K562 (cell line): ENCODE data around the gene DAP. TPM values are rescaled to one million over a fixed set of nuclear protein-coding genes. Genes with fewer than 3 reads are reported as not detected.

Experiments
- LEF1 ChIP-seq: fragments of 450-650 bp; IDR thresholded peaks from 2 replicates; pipeline ENCODE4 v1.6.1; 2016; ENCODE audit warnings: mild to moderate bottlenecking
- TEAD1 ChIP-seq, 2 experiments: fragments of 450-650 bp in 1 of 2; sonication (generic) in 1 of 2; formaldehyde crosslinking; IDR thresholded peaks; 2 replicates each; pipeline versions ENCODE4 v1.4.0 to v1.8.0; 2020 to 2022; ENCODE audit warnings: mild to moderate bottlenecking in 2 of 2, missing genetic modification reagents in 1 of 2
- polyA plus RNA-seq, 8 experiments: library from polyadenylated mRNA; depleted of rRNA in 4 of 8; stranded (reverse) in 5 of 8; unstranded in 3 of 8; fragments of >200 nt; fragmentation: Nextera tagmentation in 2 of 8; fragmentation: Illumina TruSeq in 1 of 8; extraction: Ambion mirVana in 2 of 8; extraction: Trizol in 1 of 8; gene quantifications; 2 replicates each; pipeline versions ENCODE4 v1.2.1 to v1.2.3, GENCODE V29; 2011 to 2014; ENCODE audit warnings: inconsistent platforms in 1 of 8, missing spikeins in 1 of 8
- total RNA-seq, 7 experiments: library from RNA; depleted of rRNA in 6 of 7; stranded (reverse); fragments of >200 nt in 6 of 7; fragmentation: Illumina TruSeq in 2 of 7; extraction: Trizol in 2 of 7; gene quantifications; 2 replicates each; pipeline versions ENCODE4 v1.2.1 to v1.2.3, GENCODE V29; 2011 to 2021; ENCODE audit warnings: low replicate concordance in 1 of 7
- TF ChIP-seq, protein P1 (sequence below), 2 experiments: fragments of 450-650 bp in 1 of 2; sonication (generic) in 1 of 2; formaldehyde crosslinking in 1 of 2; IDR thresholded peaks; 2 replicates each; pipeline versions ENCODE4 v1.7.1 to v1.9.0; 2016 to 2022; ENCODE audit warnings: inconsistent platforms in 1 of 2, mild to moderate bottlenecking in 1 of 2, missing genetic modification reagents in 1 of 2
- TF ChIP-seq, protein P2 (sequence below): fragments of 250-450 bp; sonication (Bioruptor Pico); IDR thresholded peaks from 2 replicates; pipeline ENCODE4 v1.5.0; 2021; ENCODE audit warnings: mild to moderate bottlenecking, borderline replicate concordance
- TF ChIP-seq, protein P3 (sequence below), 2 experiments: IDR thresholded peaks; 2 replicates each; pipeline ENCODE4 v1.6.1; 2012; ENCODE audit warnings: improper control_type of control experiment in 2 of 2, low read depth in 2 of 2, low read length in 2 of 2, borderline replicate concordance in 1 of 2
- TF ChIP-seq, protein P4 (sequence below): fragments of 450-650 bp; IDR thresholded peaks from 2 replicates; pipeline ENCODE4 v1.6.1; 2016

The DAP gene
- total and polyA plus RNA-seq, 9 of the 15 experiments (the other 6 are each of a cell fraction or from before 2014, with no cell fraction given): 14.1 to 151 (median 34.5) TPM

DNA sequence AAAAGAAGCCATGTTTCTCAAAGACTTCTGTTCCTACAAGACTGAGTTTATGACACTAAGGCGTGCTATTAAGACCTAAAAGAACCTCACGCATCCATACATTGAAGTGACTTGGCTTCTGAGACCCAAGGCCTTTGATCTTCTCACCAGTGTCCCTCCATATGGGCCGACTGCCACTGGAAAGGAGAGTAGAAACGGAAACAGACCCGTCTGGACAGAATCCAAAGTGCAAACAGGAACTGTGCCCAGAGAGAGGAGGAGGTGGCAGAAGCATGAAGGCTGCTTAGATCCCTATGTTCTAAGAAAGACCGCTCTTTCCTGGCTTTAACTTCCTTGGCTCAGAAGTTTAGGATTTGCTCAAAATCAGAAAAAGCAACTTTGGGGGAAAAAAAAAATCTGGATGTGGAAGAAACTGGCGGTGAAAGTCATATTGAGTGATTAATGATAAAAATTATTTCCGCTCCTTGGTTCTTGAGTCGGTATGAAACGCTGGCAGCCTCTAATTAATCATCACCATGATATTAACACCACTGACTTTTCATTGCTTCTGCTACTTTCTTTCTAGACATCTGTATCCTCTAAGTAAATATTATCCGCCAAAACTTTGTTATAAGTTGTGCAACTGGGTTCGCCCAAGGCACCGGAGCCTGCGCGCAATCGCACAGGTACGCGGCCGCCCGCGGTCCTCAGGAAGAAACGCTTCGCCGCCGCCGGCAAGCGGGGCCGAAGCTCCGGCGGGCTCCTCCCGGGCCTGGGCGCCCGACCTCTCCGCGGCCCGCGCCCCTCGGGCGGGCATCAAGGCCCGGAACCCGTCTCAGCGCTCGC is 726 bp downstream of the DAP start (continued):
- TF ChIP-seq TEAD1 (CRISPR knock-in tag; IDR thresholded peaks at IDR 0.05) (0 out of 4 replicates have a peak, but pooled peaks of 1 of the 2 experiments have one; percentile 16), LEF1 (peak; percentile 93)
- TF ChIP-seq, protein P1, sequence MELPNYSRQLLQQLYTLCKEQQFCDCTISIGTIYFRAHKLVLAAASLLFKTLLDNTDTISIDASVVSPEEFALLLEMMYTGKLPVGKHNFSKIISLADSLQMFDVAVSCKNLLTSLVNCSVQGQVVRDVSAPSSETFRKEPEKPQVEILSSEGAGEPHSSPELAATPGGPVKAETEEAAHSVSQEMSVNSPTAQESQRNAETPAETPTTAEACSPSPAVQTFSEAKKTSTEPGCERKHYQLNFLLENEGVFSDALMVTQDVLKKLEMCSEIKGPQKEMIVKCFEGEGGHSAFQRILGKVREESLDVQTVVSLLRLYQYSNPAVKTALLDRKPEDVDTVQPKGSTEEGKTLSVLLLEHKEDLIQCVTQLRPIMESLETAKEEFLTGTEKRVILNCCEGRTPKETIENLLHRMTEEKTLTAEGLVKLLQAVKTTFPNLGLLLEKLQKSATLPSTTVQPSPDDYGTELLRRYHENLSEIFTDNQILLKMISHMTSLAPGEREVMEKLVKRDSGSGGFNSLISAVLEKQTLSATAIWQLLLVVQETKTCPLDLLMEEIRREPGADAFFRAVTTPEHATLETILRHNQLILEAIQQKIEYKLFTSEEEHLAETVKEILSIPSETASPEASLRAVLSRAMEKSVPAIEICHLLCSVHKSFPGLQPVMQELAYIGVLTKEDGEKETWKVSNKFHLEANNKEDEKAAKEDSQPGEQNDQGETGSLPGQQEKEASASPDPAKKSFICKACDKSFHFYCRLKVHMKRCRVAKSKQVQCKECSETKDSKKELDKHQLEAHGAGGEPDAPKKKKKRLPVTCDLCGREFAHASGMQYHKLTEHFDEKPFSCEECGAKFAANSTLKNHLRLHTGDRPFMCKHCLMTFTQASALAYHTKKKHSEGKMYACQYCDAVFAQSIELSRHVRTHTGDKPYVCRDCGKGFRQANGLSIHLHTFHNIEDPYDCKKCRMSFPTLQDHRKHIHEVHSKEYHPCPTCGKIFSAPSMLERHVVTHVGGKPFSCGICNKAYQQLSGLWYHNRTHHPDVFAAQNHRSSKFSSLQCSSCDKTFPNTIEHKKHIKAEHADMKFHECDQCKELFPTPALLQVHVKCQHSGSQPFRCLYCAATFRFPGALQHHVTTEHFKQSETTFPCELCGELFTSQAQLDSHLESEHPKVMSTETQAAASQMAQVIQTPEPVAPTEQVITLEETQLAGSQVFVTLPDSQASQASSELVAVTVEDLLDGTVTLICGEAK (IDR thresholded peaks at IDR 0.05): peak; percentile 70; the same call in 1 of the 2 replicates
- TF ChIP-seq, protein P1 (CRISPR knock-in tag; IDR thresholded peaks at IDR 0.05): no peak
- TF ChIP-seq, protein P2, sequence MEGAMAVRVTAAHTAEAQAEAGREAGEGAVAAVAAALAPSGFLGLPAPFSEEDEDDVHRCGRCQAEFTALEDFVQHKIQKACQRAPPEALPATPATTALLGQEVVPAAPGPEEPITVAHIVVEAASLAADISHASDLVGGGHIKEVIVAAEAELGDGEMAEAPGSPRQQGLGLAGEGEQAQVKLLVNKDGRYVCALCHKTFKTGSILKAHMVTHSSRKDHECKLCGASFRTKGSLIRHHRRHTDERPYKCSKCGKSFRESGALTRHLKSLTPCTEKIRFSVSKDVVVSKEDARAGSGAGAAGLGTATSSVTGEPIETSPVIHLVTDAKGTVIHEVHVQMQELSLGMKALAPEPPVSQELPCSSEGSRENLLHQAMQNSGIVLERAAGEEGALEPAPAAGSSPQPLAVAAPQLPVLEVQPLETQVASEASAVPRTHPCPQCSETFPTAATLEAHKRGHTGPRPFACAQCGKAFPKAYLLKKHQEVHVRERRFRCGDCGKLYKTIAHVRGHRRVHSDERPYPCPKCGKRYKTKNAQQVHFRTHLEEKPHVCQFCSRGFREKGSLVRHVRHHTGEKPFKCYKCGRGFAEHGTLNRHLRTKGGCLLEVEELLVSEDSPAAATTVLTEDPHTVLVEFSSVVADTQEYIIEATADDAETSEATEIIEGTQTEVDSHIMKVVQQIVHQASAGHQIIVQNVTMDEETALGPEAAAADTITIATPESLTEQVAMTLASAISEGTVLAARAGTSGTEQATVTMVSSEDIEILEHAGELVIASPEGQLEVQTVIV (CRISPR knock-in tag): 0 out of 2 replicates have a peak, but pooled peaks have one; percentile 11
- TF ChIP-seq, protein P3, sequence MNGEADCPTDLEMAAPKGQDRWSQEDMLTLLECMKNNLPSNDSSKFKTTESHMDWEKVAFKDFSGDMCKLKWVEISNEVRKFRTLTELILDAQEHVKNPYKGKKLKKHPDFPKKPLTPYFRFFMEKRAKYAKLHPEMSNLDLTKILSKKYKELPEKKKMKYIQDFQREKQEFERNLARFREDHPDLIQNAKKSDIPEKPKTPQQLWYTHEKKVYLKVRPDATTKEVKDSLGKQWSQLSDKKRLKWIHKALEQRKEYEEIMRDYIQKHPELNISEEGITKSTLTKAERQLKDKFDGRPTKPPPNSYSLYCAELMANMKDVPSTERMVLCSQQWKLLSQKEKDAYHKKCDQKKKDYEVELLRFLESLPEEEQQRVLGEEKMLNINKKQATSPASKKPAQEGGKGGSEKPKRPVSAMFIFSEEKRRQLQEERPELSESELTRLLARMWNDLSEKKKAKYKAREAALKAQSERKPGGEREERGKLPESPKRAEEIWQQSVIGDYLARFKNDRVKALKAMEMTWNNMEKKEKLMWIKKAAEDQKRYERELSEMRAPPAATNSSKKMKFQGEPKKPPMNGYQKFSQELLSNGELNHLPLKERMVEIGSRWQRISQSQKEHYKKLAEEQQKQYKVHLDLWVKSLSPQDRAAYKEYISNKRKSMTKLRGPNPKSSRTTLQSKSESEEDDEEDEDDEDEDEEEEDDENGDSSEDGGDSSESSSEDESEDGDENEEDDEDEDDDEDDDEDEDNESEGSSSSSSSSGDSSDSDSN (IDR thresholded peaks at IDR 0.05; ENCODE audit: borderline replicate concordance in 1 of 2, low read depth in 2 of 2, low read length in 2 of 2): peak; percentile 35 to 54; a peak in 2 of 4 replicates
- TF ChIP-seq, protein P4, sequence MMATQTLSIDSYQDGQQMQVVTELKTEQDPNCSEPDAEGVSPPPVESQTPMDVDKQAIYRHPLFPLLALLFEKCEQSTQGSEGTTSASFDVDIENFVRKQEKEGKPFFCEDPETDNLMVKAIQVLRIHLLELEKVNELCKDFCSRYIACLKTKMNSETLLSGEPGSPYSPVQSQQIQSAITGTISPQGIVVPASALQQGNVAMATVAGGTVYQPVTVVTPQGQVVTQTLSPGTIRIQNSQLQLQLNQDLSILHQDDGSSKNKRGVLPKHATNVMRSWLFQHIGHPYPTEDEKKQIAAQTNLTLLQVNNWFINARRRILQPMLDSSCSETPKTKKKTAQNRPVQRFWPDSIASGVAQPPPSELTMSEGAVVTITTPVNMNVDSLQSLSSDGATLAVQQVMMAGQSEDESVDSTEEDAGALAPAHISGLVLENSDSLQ: peak; percentile 46
